Measurements from ENCODE around the gene MAPKBP1. TPM values are rescaled to one million over a fixed set of nuclear protein-coding genes. Genes with fewer than 3 reads are reported as not detected.

The MAPKBP1 gene
- polyA plus RNA-seq, 4 donors: 10.7 to 23.3 (median 14.8) TPM

DNA sequence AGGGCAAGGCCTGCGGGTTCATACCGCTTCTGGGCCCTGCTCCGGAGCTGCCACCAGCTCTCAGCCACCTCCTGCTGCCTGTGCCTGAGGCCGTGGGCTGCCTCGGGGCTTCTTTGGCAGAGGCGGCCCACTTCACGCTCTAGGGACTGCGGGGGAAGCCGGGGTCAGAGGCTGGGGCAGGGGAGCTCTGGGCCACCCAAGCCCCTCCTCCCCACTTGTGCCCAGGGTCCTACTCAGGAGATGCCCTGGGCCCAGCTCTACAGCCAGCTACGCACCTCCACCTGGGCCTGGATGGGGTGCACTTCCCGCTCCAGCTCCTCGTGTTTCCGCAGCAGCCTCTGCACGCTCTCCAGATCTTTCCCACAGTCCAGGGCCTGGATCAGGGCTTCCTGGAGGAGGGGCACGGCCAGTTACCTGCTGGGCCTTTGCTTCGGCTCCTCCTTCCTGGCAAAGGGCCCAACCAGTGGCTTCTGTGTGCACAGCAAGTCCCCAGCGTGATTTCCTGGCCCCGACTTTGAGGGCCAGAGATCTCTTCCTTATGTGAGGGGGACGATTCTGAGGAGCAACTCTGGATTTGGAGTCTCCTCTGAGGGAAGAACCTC, 88.3 kb downstream of the MAPKBP1 start:
- no peak for DNase-seq (ENCODE audit: low read depth in 4 of 4, low spot score in 2 of 4)

DNA sequence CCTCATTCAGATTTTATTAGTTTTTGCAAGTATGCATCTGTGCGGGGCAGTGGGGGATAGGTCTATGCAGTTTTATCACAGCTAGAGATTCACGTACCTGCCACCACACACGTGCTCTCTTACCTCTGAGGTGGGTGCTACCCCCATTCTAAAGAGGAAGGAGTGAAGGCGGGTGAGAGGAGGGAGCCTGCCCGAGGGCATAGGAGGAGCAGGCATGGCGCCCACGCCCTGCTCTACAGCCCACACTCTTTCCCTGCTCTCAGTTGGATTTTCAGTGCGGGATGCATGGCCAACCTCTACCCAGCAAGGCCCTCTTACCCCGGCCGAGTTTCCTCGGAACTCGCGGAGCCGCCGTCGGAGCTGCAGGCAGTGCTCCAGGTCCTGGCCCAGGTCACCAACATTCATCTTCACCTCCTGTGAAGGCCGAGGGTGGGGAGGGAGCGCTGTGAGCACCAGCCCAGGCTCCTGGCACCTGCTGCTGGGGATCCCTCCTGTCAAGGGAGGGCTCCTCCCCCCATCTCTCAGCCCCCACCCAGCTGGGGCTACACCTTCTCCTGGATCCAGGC, 91.3 kb downstream of the MAPKBP1 start:
- no peak for DNase-seq (ENCODE audit: low read depth in 4 of 4, low spot score in 2 of 4)

DNA sequence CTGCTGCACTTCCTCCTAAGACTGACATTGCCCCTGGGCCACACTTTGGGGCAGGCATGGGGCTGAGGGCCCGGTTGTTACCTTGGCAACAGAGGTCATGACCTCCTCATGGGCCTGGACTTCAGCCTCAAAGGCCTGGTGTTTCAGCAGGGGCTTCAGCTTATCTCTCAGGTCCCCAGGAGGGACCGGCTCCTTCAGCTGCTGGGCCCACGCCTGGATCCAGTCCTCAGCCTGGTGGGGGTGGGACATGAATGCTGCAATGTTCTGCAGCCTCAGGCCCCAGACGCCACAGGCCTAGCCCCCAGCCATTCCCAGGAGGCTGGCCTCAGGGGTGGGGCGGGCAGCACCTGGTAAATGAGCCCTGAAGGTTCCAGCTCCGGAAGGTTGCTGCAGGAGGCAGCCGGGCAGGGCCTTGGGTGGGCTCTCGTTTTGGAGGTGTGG, 92.0 kb downstream of the MAPKBP1 start:
- no peak for DNase-seq (ENCODE audit: low read depth in 4 of 4, low spot score in 2 of 4)

DNA sequence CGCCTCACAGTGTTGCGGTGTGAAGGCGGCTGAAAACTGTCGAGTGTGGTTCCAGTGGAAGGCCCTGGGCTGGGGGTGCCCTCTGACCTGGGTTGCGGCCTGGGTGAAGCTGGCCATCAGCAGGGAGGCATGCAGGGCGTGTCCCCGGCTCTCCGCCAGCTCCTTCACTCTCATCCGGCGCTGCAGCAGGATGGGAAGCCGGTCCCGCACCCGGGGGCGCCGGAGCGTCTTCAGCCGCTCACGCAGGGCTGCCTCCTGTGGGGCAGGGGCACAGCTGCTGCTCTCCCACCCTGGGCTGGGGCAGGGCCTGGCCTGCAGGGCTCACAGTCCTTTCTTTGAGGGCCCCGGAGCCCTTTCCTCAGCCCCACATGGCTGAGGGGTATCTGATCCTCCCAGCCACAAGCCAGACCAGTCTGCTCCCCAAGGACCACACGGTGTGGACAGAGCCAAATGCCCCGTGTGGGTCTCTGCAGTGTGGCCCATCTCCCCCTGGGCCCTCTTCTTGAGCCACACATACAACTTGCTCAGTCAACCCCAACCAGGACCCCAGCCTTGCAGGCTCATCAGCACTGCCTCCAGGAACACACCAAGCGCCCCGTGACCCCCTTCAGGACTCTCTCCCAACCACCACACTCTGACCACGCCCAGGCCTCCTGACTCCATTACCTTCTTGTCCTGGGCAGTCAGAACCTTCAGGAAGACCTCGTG, 92.7 kb downstream of the MAPKBP1 start:
- DNase-seq (ENCODE audit: low read depth in 4 of 4, low spot score in 2 of 4): no peak

DNA sequence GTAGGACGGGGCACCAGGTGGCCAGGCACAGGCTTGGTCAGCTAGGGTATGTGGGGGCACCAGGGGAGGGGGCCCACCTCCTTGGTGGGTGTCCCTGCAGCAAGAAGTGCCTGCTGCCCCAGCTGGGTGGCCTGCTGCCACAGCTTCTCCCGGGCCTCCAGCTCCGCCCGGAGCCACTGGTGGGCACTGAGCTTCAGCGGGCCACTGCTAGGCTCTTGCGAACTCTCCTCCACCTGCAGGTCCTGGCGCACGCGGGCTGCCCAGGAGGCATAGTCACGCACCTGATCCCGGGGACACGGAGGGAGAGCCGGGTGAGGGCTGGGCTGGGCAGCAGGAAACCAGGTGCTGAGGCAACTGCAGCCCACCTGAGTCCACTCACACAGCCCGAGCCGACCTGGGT, 94.0 kb downstream of the MAPKBP1 start:
- DNase-seq (ENCODE audit: low read depth in 4 of 4, low spot score in 2 of 4): no peak

DNA sequence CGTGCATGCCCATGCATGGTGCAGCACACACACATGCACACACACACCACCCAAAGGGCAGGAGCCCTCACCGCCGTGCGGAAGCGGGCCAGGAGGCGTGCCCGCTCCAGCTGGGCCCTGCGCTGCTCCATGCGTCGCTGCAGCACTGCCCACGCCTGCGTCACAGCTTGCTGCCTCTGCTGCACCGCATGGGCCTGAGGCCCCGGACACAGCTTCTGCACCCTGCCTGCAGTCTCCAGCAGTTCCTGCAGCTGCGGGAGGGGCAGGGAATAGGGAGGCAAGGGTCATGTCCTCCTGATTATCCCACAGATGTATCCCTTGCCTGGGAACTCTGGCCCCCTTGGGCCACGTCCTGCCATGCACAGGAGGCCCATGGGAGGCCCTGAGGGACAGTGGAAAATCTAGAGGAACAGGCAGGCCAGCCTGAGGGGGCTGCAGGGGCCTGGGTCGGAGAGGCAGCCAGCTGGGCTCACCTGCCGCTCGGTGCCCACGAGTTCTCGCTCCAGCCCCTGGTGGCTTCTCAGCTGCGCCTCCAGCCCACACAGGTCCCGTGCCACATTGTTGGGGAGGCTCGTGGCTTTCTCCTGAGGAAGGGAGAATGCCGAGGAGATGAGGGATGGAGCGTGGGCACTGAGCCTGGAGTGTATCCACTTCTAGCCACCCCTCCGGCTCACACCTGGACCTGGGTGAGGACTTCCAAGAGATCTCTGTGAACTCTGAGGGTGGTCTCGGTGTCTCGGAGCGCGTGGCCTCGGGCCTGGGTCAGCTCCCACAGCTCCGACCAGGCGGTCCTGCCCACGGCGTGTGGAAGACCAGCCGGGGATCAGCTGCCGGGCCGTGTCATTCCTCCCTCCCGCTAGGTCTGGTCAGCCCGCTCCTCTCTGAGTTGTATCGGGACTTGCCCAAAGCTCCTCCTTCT, 95.7 kb downstream of the MAPKBP1 start:
- DNase-seq (ENCODE audit: low read depth in 4 of 4, low spot score in 2 of 4): no peak

DNA sequence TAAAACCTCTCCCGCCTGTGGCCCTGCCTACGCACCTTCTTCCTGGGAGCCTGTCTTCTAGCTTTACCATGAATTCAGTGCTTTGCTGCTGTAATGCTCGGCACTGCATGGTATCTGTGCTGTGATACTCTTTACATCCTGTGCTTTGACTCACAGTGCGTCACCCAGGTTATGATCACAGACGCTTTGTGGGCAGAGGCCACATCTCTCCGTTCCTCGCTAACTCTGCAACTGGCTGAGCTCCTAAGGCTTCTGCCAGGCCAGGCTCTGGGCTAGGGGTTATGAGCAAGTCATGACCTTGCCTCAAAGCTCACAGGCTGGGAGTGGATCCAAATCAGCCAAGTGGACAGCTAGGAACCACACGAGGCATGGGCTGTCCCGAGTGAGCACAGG, 96.4 kb downstream of the MAPKBP1 start:
- DNase-seq (ENCODE audit: low read depth in 4 of 4, low spot score in 2 of 4): no peak

DNA sequence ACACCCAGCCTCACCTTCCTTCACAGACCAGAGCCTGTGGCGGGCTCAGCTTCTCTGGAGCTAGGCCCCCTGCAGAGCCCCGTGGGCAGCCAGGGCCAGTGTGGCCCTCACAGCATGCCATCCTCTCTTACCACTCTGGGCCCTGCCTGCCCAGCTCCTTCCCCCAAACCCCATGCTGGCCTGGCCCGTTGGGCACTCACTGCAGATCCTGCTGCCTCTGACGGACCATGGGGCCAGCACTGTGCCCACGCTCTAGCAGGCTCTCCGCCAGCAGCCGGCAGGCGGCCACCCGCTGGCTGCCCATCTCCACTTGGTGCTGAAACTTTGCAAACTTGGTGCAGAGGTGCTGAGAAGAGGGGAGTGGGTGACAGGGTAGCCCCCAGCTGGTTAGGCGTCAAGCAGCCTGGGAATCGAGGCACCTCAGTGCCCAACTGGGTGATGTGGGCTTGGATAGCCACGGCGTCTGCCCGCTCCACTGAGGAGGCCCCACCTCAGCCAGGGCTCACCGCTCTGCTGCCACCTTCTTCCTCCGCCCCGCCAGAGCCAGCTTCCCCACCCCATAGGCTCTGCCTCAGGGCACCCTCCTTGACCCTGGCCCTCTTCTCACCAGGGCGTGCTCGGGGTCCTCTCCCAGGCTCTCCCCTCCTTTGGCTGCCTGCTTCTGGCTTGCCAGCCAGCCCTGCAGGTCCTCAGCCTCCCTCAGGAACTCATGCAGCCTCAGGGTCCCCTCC, 97.1 kb downstream of the MAPKBP1 start:
- no peak for DNase-seq (ENCODE audit: low read depth in 4 of 4, low spot score in 2 of 4)

DNA sequence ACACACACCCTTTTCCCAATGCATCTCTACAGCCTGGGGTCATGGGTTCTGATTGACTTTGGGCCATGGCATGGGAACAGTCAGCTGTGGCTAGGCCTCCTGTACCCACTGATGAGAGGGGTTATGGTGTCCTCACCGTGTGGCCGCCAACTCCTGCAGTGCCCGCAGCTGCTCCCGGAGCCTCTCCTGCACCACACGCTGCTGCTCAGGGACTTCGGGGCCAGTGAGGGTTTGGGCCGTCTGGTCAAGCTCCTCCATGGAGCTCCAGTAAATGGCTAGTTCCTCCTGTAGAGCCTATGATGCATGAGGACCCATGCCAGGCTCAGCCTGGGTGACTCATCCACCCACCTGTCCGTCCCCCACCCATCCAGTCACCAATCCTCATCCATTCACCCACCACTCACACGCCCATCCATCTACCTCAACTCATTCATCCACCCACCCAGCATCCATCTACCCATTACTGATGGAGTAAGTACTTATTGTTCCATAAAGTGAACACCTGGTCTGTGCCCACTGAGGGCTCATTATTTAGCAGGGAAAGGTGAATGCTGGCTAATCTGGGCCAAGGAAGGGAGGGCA, 98.0 kb downstream of the MAPKBP1 start:
- no peak for DNase-seq (ENCODE audit: low read depth in 4 of 4, low spot score in 2 of 4)

DNA sequence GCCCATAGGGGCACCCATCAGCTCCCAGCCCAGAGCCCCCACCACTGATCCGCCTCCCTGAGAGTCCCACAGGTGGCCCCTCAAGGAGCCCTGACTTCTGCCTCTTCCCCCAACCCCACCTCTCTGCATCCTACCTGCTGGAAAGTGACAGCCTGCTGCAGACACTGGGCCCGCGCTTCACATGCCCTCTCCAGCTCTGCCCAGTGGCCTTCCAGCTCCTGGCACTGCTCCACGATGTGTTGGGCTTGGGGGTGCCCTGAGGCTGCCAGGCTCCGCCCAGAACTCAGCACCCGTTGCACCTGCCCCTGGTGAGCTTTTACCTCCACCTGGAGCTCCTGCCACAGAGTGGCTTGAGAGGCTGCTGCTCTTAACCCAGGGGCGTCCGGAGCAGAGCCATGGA, 99.4 kb downstream of the MAPKBP1 start:
- no peak for DNase-seq (ENCODE audit: low read depth in 4 of 4, low spot score in 2 of 4)

DNA sequence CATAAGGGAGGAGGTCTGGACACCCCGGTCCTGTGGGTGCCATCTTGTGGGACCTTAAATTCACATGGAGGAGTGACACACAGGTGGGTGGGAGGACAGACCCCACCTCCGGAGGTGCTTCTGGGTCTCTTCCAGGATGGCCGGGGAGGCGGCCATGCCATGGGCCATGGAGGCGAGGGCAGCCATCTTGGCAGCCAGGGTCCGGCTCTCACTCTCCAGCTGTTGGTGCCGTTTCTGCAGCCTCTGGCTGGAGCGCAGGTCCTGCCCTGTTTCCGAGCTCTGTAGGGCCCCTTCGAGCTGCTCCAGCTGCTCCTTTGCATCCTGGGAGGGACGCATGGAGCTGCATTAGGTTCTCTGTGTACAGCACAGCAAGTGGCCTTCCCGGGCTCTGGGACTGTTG, 100.5 kb downstream of the MAPKBP1 start:
- no peak for DNase-seq (ENCODE audit: low read depth in 4 of 4, low spot score in 2 of 4)

DNA sequence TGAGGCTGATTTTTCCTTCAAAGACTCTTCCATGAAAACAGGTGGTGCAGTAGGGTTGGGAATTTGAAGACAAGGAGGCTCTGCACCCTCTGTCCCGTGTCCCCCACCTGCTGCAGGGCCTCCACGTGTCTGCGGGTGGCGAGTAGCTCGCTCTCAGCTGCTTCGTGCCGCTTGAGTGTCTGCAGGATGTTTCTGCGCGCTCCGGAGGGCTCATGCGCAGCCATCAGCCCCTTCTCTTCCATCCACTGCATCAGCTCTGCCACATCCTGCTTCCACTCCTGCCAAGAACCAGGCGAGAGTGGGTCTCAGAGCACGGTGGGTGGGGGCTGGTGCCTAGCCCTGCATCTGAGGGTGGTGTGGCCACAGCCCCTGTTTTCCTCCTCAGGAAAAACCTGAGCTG, 101.7 kb downstream of the MAPKBP1 start:
- no peak for DNase-seq (ENCODE audit: low read depth in 4 of 4, low spot score in 2 of 4)

DNA sequence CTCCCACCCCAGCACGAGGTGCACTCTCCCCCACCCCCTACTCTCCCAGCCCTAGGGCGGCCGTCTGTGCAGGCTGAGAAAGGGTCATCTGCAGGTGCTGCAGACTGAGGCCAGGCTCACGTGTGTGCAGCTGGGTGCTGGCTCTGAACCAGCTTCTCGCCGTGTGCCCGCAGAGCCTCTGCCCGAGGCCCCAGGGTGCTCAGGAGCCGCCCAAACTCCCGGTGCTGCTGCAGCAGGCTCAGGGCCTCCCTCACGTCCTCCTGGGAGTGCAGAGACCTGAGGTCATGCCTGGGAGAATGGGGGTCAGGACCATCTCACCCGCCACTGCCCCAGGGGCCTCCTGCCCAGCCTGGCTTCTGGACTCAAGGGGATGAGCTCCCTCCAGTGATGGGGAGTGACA, 102.4 kb downstream of the MAPKBP1 start:
- DNase-seq (ENCODE audit: low read depth in 4 of 4, low spot score in 2 of 4): no peak

Other genes starting within 250 kb of the MAPKBP1 start
- 10 to 100 TPM; 22.9 to 40.6 (median 29.2) TPM for gene RPAP1, start 230.2 kb upstream of the MAPKBP1 start, polyA plus RNA-seq (ENCODE audit: insufficient read length in 4 of 4)
- gene TYRO3, start 215.3 kb upstream of the MAPKBP1 start, polyA plus RNA-seq (ENCODE audit: insufficient read length in 4 of 4): 100 to 1,000 TPM; 142 to 169 (median 163) TPM
- gene MGA, start 114.1 kb upstream of the MAPKBP1 start, polyA plus RNA-seq (ENCODE audit: insufficient read length in 4 of 4): 10 to 100 TPM; 26.1 to 39.5 (median 35.8) TPM
- gene JMJD7, start 53.6 kb downstream of the MAPKBP1 start, polyA plus RNA-seq (ENCODE audit: insufficient read length in 4 of 4): 10 to 100 TPM in 3 of 4 donors, 1 to 10 TPM in 1; 8.9 to 20.2 (median 13.4) TPM
- gene PLA2G4B, start 64.4 kb downstream of the MAPKBP1 start, polyA plus RNA-seq (ENCODE audit: insufficient read length in 4 of 4): 10 to 100 TPM in 2 of 4 donors, 1 to 10 TPM in 2; 5.4 to 21.3 (median 12.9) TPM
- gene SPTBN5, start 119.6 kb downstream of the MAPKBP1 start, polyA plus RNA-seq (ENCODE audit: insufficient read length in 4 of 4): 1 to 10 TPM; 2.2 to 4.9 (median 3.0) TPM
- gene EHD4, start 198.1 kb downstream of the MAPKBP1 start, polyA plus RNA-seq (ENCODE audit: insufficient read length in 4 of 4): 10 to 100 TPM; 16.6 to 18.2 (median 17.1) TPM
- under 1 TPM in 1 of 4 donors, not detected in 3; 0.03 TPM for gene PLA2G4E, start 246.6 kb downstream of the MAPKBP1 start, polyA plus RNA-seq (ENCODE audit: insufficient read length in 4 of 4)